Activated CD8-positive, alpha-beta memory T cell treated with anti-CD3 and anti-CD28 coated beads, Interleukin-2, amount 50 U/mL, for 1 hour (primary cell): Measurements from ENCODE around the gene EPB41.
"Not testable (repeated sequence)": the region's sequence is repeated elsewhere in the genome, so short reads cannot be mapped to it uniquely, and the experiment has no call there.

Experiments
- DNase-seq: peaks from one replicate; pipeline ENCODE4 v3.0.0-alpha.2; 2020; ENCODE audit errors: extremely low read depth

Gene EPB41

DNA sequence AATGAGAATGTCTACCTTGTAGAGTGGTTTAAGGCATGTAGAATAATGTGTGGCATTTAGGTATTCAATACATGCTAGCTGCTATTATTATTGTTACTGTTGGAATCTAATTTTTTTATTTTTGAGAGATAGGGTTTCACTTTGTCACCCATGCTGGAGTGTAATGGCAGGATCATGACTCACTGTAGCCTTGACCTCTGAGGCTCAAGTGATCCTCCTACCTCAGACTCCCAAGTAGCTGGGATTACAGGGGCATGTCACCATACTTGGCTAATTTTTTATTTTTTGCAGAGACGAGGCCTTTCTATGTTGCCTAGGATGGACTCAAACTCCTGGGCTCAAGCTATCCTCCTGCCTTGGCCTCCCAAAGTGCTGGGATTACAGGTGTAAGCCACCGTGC is 61.9 kb downstream of the EPB41 start:
- DNase-seq: no peak

DNA sequence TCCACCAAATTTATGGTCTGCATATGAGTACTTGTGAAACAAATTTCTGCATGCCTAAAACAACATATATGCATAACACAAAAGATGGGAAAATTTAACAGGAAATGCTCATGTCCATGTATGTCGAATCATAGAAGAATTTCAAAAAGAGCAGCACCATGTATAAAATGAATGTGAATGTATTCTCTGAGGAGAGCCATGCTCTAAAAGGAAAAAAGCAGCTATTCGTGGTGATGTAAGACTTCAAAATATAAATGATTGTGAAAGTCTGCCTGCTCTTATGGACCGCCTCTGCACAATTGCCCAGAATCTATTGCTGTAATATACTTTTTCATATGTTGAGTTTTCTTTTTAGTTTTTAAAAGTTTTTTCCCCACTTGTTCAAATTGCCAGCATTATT is 66.8 kb downstream of the EPB41 start:
- no peak for DNase-seq

DNA sequence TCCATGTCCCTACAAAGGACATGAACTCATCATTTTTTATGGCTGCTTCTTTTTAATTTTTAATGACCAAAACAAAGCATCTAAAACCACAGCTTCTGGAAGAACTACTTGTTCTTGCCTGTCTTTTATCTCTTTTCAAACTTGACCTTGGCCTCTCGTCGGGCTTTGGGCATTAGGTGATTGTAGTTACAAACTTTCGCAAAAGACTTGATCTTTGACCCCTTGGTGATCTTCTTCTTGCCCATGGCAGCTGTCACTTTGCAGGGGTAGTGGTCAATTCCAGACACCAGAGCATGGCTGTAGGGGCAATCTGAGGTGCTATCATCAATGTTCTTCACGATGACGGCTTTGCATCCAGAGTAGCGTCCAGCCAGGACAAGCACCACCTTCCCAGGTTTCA is 67.8 kb downstream of the EPB41 start:
- DNase-seq: no peak

DNA sequence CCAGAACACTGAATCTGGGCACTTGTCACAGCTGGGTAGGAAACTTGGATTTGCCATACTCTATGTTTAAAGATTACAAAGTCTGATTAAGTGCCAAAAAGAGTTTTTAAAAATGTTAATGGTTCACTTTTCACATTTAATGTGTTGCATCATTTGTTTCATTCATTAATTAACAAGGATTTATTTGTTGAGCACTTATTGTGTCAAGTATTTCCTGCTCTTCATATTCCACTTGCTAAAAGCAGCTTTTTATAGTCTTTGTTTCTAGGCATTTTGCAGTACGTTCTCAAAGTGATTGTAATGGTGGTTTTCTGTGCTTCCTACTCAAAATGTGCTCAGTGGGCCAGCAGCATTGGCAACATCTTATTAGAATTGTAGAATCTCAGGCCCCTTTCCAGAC is 68.7 kb downstream of the EPB41 start:
- DNase-seq: no peak

DNA sequence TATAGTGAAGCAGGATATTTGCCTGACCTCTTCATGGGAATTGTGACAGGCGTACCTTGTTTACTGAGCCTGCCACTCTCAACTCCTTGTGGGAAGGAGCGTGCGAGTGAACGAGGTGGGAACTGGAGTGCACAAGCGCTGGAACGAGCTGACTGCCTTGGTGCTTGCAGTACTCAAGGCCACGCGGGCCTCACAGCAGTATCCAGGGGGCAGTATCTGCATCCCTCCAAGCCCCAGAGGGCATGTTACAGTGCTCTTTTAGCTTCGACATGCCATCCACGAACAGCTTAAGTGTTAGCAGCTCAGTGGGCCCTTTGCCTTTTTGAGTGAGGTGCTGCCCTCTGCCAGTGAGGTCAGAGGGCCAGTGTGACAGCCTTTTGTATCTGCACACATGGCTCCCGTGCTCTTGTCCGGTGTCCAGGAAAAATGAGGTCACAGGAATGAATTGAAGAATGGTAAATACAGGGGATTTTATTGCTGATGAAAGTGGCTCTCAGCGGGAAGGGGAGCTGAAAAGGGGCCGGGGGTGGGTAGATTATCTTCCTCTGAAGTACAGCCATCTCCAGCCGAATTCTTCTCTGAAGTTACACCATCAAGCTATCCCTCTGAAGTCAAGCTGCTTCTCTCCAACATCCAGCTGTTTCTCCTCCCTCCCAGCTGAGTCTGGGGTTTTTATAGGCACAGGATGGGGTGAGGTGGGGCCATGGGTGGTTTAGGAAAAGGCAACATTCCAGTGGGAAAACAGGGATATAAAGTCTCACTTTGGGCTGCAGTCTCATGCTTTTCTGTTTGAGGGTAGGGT is 69.3 kb downstream of the EPB41 start:
- no peak for DNase-seq

DNA sequence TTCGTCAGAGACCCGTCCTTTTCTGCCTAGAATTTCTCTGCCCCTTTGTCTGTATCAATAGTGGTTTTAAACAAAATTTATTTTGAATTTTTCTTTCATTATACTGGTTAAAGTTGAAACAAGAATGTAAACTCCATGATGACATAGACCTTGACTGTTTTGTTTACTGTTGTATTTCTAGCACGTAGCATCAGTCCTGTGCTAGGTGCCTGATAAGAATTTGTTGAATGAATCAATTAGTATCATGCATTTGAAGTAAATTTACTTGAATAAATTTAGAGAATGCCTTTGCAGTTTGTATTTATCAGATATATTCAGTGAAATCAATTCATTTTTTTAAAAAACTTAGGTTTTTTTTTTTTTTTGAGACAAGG is 69.9 kb downstream of the EPB41 start:
- no peak for DNase-seq

DNA sequence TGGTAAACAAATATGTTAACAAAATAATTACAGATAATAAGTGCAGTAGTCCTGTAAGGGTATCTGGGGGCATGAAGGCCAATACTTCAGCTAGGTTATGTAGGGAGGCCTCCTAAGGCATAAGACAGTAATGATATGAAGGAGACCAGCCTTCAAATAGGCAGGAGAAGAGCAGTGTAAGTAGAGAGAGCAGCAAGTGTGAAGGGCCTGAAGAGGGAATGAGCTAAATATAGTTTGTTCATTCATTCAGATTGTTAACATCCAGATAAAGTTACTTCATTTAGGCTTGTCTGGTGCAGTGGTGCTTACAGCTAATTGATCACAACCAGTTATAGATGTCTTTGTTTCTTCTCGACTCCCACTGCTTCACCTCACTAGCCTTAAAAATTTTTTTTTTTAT is 71.1 kb downstream of the EPB41 start:
- no peak for DNase-seq

DNA sequence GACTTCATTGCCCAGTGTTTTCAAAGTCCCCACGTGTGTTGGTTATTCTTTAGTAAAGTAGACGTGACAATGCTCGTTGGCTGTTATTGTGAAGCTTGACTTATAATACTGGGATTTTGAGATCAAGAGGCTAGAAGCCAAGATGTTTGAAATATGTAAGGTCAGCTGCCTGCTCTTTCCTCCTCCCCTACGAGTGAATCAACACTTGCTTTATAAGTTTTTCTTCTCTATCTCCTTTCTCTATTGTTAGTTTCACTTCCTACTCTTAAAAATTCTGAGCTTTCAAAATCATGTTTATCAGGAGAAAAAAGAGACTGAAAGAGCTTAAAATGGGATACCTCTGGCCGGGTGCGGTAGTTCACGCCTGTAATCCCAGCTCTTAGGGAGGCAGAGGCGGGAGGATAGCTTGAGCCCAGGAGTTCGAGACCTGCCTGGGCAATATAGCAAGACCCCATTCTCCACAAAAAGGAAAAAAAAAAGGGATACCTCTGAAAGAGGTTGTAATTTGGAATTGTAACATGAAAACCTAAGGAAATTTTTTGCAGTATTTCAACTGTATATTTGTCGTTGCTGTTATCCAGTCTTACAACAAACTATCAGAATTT is 72.0 kb downstream of the EPB41 start:
- no peak for DNase-seq

DNA sequence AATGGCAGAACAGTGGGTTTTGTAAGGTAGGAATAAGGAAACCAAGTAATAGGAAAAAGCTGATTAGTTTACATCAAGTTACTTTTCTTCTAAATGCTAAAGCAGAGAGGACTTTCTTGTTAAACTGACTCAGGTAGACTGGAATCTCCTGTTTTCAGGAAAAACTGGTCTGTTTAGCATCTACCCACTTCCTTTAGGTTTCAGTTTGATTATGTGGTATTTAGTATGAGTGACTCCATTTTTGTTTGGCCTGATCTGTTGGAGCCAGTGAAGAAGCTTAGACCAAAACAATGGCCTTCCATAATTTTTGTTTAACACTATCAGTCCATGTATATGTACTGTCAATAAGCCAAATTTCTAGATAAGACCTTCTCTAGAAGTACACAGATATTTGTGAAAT is 88.4 kb downstream of the EPB41 start:
- DNase-seq: no peak

DNA sequence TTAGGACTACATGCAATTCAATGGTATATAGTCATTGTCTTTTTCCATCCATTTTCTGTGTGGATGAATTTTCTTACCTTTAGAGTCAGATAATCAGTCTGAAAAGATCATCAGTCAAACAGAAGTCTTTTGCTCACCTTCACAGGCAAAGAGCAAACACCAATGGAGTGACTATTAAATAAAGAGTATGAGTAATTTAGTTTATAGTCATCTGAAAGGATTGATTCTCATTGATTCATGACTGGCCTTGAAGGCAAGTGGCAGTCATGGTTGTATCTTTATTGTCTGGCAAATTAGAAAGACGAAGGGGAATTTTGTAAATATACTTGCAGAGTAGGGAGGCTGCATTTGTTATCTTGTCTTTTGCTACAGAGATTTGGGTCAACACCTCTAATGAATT is 89.9 kb downstream of the EPB41 start:
- DNase-seq: no peak

DNA sequence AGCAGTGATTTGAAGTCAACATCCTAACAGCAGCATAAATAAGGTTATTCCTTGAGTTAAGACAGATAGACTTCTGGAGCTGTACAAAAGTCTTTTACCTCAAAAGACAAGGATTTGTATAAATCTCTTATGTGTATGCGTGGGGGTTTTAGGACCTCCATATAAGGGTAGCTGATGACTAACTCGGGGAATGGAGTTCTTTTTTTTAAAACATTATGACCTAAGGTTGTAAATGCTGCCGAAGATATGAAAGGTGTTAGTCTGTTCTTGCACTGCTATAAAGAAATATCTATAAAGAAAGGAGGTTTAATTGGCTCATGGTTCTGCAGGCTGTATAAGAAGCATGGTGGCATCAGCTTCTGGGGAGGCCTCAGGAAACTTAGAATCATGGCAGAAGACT is 90.4 kb downstream of the EPB41 start:
- DNase-seq: no peak

DNA sequence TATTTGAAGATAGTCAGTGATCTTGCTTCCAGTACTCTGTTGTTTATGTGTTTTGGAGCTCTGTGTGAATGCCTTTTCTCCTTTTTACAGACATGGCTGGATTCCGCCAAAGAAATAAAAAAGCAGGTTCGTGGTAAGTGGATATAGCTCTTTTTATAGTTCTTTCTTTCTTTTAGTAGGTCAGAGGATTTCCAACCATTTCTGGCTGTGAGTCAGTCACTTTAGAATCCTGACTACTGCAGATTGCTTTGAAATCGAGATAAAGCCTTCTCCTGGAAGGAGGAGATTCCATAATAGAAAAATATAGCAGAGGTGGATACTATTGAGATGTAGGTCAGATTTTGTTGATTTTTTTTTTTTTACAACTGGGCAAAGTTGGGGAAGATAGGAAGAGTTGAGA is 97.4 kb downstream of the EPB41 start:
- no peak for DNase-seq

DNA sequence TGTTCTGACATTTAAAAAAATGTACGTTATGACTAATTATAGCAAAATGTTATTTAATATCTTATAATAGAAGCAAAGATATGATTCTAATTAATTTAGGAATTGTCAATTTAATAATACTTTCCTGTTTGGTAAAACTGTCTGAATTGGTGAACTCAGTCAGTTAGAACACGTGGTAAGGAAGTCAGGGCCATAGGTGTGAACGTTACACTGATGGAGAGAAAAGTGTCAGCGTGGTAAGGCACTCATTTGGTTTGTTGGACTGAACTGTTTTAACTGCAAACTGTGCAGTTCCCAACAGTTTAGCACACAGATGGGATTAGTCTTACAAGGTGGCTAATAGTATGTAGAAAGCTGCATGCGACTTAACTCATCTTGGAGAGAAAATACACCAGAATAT is 102.9 kb downstream of the EPB41 start:
- DNase-seq: no peak

DNA sequence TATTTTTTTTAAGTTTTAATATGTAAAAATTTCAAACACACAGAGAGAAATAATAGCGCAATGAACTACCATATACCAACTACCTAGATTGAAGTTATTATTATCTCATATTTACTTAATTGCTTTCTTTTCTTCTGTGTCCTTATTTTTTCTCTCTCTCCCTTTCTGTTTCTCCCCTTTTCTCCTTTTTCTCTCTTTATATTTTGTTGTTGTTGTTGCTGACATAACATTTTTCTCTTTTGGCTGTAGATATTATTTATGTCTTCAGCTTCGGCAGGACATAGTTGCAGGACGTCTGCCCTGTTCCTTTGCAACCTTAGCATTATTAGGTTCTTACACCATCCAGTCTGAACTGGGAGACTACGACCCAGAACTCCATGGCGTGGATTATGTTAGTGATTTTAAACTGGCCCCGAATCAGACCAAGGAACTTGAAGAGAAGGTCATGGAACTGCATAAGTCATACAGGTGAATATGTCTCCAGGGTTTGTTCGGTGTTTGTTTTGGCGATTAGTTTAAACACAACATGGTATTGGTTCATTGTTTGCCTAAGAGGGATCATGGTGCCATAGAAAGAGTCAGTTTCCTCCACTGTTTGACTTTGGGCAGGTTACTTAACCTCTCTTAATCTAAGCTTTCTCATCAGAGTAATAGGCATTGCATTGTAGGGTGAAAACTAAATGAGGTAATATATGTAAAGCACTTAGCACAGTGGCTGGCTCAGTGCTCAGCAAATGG is 103.8 kb downstream of the EPB41 start:
- DNase-seq: no peak

DNA sequence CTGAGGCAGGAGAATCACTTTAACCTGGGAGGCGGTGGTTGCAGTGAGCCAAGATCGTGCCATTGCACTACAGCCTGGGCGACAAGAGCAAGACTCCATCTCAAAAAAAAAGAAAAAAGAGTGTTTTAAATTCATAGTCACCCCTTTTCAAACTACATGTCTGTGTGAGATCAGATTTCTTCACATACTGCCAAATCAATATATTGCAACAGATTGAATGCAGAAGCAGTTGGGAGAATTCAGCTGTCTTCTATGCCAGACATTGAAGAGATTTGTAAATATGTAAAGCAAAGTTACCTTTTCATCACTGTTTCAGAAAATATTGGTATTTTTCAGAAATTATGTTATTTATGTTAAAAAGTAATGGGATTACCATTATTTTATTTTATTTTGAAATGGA is 108.3 kb downstream of the EPB41 start:
- DNase-seq: no peak

DNA sequence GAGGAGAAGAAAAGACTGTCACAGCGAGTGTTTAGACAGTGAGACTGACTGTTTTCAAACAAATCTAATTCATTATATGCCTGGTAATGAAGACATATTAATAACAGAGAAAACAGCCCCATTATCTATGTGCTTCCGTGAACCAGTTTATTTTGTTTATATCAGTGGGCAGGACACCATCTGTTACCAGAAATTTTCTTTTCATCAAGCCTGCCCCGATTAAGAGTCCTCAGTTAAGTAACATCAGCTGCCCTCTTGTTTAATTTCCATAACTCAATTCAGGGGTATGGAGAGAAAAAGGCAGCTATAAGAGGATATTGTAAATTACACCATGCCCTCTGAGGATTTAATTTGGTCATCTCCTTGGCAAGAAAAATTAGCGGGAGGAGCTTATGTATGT is 115.3 kb downstream of the EPB41 start:
- DNase-seq: no peak

DNA sequence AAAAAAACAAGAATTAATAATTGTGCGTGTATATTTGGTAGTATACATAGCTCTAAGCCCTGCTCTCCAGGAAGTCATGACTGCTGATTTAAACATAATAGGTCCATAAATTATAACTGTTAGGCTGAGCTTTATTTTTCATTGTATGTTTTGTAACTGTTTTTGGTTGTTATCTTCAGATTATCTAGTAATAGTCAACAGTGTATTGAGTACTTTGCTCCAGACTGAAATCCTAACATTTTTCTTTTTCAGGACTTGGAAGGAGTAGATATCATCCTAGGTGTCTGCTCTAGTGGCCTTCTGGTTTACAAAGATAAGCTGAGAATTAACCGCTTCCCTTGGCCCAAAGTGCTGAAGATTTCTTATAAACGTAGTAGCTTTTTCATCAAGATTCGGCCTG is 118.5 kb downstream of the EPB41 start:
- no peak for DNase-seq

DNA sequence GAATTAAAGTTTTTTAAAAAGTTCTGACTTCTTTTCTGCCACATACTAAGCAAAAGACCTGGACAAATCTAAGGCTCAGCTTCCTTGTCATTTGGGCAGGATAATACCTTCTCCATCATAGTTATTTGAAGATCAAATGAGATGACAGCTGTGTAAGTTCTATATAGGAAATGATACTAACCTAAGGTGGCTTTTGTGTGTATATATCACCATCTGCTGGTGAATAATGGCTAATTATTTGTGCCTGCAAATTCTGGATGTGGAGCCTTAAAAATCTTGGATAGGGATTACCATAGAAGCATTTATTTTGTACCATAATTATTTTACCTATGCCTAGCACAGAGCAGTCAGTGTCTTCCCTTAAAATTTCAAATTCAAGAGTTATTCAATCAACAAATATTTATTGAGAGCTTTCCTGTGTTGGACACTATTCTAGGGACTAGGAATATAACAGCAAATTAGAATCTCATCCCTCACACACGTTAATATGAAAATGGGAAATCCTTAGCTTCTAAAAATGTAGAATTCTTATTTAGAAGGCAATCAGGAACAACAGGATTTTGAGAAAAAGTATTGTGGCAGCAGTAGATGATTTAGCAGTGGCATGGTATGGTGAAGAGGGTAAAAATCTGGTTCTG is 119.6 kb downstream of the EPB41 start:
- DNase-seq: no peak

DNA sequence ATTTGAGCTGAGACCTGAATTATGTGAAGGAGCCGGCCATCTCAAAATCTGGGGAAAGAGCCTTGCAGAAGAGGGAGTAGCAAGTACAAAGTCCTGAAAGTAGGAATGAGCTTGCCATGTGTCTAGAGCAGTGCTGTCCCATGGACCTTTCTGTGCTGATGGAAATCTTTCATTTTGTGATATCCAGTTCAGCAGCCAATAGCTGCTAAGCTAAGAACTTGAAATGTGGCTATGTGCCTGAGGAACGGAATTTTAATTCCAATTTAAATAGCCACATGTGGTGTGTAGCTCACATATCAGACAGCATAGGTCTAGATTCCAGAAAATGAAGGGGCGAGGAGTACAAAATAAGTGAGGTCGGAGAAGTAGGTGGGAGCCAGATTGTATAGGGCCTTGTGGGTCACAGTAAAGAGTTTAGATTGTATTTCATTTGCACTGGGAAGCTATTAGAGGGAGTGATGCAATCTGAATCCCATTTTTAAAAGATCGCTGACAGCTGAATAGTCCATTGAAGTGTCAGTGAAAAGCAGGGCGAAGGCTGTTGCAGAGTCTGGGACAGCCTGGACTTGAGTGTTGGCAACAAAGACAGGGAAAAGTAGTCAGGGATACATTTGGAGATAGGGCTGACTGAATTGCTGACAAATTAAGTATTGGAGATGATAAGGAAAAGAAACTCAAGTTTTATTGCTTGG is 129.1 kb downstream of the EPB41 start:
- DNase-seq: no peak

DNA sequence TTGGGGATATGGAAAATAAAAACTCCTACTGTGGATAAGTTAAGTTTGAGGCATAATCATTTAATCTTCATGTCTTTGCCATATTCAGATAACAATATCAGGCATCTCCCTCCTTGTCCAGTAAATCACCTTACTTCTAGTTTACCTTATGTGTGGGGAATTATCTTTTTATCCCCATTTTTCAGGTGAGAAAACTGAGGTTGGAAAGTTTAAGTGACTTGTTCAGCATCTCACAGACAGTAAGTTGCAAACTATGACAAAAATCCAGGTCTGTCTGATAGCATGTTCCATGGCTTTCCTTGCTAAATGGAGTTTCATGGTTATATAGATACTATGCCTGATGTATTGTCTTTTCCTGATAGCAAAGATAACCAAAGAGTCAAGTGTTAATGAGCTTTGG is 129.6 kb downstream of the EPB41 start:
- DNase-seq: no peak

DNA sequence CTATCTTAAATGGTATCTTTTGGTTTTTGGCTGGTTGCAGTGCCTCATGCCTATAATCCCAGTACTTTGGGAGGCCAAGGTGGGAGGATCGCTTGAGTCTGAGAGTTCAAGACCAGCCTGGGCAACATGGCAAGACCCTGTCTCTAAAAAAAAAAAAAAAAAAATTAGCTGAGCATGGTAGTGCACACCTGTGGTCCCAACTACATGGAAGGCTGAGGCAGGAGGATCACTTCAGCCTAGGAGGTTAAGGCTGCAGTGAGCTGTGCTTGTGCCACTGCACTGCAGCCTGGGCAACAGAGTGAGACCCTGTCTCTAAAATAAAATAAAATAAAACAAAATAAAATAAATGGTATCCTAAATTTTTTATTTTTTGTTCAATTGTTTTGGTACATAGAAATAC is 131.3 kb downstream of the EPB41 start:
- not testable (repeated sequence) for DNase-seq

DNA sequence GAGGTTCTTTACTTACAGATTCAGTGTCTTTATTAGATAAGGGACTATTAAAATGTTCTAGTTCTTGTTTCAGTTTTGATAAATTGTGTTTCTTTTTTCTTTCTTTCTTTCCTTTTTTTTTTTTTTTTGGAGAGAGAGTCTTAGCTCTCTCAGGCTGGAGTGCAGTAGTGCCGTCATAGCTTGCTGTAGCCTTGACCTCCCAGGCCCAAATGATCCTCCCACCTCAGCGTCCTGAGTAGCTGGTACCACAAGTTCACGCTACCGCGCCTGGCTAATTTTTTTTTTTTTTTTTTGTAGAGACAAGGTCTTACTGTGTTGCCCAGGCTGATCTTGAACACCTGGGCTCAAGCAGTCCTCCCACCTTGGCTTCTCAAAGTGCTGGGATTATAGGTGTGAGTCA is 132.8 kb downstream of the EPB41 start:
- DNase-seq: no peak
